HT1080 (cell line): ENCODE data around the gene SCT. TPM values are rescaled to one million over a fixed set of nuclear protein-coding genes. Genes with fewer than 3 reads are reported as not detected.

Experiments
- DNase-seq: peaks from one replicate; pipeline ENCODE4 v3.0.0-alpha.2; 2015; ENCODE audit warnings: low read depth
- total RNA-seq: library from RNA; depleted of rRNA; stranded (reverse); fragments of >200 nt; shearing (Covaris generic); gene quantifications from 2 replicates; pipeline ENCODE4 v1.2.3, GENCODE V29; 2014; rRNA removed

SCT gene
- total RNA-seq, 1 experiment from 2014 or later = not detected

DNA sequence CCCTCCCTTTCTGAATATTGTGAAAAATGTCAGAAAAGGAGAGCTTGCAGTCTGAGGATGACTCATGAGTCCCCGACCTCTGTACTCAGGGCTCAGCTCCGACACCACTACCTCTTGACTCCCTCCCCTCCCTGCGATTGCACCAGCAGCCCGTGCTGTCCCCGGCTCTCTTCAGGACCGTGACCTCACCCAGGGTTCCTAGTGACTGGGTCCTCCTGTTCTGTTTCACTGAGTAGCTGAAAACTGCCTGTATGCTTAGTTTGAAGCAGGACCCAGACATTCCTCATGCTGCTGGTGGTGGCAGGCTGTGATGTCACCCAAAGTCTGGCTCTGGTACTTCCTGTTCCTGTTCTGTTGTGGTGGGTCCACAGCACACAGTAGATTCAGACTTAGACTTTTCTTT lies 39.0 kb downstream of the SCT start:
- peak; percentile 53 for DNase-seq

DNA sequence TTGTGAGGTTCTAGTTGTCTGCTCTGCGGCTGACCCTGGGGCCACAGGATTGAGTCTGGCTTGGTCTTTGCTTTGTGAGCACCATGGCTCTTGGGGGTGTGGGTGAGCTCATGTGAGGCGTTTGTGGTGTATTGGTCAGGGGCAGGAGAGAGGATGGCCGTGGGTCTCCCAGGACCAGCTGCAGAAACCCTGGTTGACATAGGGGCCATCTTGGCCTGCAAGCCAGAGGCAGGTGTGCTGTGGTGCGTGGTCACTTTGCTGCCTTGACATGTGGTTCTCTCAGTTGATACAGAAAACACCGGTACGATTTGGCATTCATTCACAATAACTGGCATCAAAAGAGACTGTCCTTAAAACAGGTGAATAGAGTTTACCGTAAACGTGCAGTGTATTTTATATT lies 39.4 kb downstream of the SCT start:
- no peak for DNase-seq

DNA sequence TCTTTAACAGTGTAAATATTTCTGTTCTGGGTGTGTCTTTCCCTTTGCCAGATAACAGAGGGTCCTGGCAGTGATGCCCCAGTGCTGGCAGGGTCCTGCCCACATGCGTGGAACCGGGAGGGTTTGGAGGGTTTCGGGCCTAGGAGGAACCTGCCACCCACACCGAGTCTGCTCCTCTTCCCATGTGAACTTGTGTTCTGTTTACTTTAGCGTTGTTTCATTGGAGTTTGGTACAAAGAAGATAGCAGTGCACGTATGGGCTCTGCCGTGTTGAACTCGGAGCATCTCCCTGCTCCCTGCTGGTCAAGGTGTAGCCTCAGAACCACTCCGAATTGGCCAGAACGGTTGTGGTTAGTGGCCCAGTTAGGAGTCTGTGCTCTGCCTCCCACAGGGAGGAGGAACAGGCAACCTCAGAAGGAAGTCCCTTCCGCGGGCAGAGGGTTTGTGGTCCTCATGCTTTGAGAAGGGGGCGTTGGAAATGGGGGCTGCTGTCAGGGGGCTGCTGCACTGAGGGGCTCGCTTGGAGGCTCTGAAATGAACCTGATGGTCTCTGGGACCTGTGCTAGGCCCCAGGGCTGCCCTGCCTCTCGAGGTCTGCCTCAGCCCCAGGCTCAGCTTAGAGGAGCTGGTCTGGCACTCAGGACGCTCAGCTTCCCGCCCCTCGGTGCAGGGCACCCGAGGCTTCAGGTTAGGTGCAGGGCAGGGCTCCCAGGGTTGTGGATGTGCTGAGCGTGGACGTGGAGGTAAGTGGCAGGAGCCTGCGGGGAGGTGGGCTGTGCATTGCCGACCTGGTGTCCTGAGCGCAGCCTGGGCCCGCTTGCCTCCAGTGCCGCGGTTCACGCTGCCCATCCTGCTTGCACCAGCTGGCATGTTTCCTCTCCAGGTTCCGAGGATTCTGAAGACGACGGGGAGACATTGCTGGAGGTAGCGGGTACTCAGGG lies 40.3 kb downstream of the SCT start:
- DNase-seq = no peak

DNA sequence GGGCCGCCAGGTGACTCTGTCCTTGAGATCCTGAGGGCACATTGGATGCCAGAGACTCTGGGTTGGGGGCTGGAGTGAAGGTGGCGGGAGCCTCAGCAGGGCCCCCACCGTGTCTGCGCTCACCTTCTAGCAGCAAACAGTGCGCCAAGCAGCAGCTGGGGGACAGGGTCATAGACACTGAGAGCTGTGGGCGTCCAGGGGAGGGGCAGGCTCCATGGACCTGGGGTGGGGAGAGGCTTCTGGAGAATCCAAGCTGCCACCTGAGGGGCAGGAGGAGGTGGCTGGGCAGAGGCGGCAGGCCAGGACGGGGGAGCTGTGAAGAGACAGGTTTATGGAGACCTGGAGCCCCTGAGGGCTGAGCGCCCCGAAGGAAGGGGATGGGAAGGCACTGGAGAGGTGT lies 42.7 kb downstream of the SCT start:
- DNase-seq = no peak

DNA sequence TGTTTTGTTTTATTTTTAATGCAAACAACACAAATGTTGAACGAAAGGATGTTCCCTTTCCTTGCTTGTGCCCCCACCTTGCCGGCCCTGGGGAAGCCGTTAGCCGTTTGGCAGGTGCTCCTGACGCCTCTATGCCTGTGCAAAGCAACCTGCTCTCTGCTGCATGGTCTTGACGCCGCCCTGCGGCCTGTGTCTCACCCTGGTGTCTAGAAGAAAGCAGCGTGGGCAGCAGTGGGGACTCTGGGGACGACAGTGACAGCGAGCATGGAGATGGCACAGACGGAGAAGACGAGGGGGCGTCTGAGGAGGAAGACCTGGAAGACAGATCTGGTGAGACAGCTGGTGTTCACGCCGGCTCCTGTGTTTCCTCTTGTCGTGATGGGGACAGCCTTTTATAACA lies 45.2 kb downstream of the SCT start:
- DNase-seq = no peak

DNA sequence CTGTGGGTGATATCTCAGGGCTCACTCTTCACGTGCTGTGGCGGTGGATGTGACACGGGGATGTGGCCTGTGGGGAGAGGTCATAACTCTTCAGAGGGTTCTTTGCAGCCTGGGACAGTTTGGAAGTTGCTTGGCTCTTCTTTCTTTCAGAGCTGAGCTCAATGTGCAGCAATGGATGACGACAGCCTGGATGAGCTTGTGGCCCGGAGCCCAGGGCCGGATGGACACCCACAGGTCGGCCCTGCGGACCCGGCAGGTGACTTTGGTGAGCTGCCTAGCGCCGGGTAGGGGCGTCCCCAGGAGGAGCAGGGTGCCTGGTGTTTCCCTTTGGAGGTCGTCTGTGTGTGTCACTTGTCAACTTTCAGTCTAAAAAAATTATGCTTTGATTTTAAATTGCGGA lies 45.6 kb downstream of the SCT start:
- DNase-seq = no peak

DNA sequence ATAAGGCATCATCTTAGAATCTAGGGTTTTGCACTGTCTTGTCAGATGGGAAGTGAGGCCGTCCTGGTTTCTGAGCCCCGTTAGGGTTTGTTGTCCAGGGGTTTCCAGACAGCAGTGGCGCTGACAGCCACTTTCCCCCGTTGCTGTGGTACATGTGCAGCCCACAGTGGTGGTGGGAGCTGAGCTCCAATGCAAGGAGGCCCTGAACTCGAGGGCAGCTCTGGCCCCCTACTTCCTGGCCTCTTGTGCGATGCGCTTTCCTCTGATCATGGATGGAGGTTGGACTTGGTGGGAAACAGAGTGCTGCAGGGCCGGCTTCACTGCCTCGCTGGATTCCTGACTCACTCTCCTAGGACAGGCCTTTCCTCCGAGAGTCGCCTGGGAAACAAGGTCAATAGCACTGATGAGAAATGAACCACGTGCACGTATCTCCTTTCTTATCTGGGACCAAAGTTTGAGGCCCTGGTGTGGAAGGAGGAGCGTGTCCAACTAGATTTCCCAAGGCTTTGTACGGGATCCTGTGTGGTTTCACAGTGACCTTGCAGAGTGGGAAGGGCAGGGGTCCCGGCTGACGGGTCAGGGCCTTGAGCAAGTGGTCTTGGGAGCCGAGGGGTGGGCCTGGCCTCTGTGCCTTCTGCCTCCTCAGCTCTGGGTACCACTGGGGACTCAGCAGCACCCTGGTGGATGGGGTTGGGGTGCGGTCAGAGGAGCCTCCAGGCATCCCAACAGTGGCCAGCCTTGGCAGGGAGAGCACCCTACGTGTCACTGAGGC lies 47.0 kb downstream of the SCT start:
- DNase-seq = no peak

DNA sequence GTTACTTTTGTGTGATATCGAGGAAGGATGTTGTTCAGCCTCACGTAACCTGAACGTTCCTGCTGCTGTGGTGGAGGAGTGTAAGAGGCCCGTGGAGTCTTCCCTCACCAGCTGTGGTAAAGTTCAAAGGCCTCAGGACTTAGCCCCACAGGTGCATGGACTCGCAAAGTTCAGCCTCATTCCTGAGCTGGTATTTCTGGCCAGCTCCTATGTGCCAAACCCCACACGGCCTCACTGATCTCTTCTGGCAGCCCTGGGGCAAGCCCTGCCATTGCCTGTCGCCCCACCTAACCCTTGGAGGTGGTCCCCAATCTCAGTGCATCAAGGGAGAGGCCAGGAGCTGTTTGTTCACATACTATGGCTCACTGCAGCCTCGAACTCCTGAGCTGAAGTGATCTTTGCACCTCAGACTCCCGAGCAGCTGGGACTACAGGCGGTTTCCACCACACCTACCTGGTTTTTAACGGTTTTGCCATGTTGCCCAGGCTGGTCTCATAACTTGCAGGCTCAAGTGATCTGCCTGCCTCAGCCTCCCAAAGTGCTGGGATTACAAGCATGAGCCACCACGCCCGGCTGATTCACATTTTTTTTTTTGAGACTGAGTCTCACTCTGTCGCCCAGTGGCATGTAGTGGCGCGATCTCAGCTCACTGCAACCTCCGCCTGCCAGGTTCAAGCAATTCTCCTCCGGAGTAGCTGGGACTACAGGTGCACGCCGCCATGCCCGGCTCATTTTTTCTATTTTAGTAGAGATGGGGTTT lies 48.5 kb downstream of the SCT start:
- DNase-seq = no peak

DNA sequence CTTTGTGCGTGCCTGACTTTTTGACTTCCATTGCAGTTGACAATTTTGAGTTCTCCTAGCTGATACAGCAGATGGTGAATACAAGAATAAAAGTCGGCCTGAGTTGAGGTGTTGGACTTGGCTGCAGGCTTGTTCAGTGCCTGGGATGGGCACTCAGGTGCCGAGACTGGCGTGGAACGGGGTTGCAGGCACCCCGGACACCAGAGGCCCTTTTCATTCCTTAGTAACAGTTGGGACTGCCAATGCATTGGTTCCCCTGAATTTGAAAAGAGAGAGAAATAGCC lies 49.4 kb downstream of the SCT start:
- no peak for DNase-seq

DNA sequence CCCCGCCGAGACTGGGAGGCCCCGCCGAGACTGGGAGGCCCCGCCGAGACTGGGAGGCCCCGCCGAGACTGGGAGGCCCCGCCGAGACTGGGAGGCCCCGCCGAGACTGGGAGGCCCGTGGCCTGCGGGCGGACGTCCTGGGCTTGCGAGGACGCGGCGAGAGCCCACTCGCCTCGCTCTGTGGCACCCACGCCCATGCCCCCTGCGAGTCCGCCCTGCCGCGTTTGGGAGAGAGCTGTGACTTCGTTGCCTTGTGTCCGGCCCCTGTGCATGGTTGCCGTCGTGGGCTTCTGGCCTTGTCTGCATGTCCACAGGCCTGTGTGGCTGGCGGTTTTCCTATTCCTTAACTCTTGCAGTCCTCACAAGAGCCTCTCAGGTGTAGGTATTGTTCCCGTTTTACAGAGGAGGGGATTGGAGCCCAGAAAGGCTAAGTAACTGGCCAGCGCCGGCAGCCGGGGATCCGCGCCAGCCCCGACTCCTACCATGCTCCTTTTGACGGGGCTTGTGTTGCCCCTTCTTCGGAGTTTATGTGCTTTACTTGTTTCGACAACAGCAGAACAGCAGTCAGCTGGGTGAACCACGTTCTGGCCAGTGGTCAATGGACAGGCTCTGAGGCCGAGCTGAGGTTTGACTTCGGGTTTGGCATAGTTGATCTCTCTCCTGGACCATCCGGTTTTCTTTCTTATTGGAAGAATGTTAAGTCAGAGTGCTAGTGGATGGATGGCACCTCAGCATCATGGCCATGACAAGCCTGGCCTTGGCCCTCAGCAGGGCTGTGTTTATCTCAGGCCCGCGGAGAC lies 50.0 kb downstream of the SCT start:
- DNase-seq = no peak

Other genes starting within 250 kb of the SCT start
- gene PKP3, start 233.0 kb downstream of the SCT start, total RNA-seq = 12.0 and 13.1 TPM in 2 replicates
- 17.1 and 20.9 TPM in 2 replicates for gene SIGIRR, start 212.2 kb downstream of the SCT start, total RNA-seq
- gene ANO9, start 185.2 kb downstream of the SCT start, total RNA-seq = not detected in 2 replicates
- gene PTDSS2, start 176.9 kb downstream of the SCT start, total RNA-seq = 24.7 and 29.7 TPM in 2 replicates
- gene RNH1, start 119.9 kb downstream of the SCT start, total RNA-seq = 218 and 240 TPM in 2 replicates
- gene HRAS, start 91.6 kb downstream of the SCT start, total RNA-seq = 89.6 and 93.9 TPM in 2 replicates
- gene LRRC56, start 89.7 kb downstream of the SCT start, total RNA-seq = not detected in 2 replicates
- gene LMNTD2, start 66.4 kb downstream of the SCT start, total RNA-seq = 0.08 TPM in 1 of 2 replicates, not detected in the other
- 17.5 and 18.8 TPM in 2 replicates for gene RASSF7, start 66.2 kb downstream of the SCT start, total RNA-seq
- gene PHRF1, start 50.7 kb downstream of the SCT start, total RNA-seq = 37.0 and 40.5 TPM in 2 replicates
- not detected in 2 replicates for gene IRF7, start 11.2 kb downstream of the SCT start, total RNA-seq
- gene CDHR5, start 2.2 kb downstream of the SCT start, total RNA-seq = not detected in 2 replicates
- gene DRD4, start 10.1 kb upstream of the SCT start, total RNA-seq = 0.31 and 0.50 TPM in 2 replicates
- 64.5 and 75.0 TPM in 2 replicates for gene DEAF1, start 68.0 kb upstream of the SCT start, total RNA-seq
- gene TMEM80, start 68.6 kb upstream of the SCT start, total RNA-seq = 23.6 and 27.9 TPM in 2 replicates
- gene EPS8L2, start 79.0 kb upstream of the SCT start, total RNA-seq = 38.3 and 42.6 TPM in 2 replicates
- 235 and 266 TPM in 2 replicates for gene TALDO1, start 120.3 kb upstream of the SCT start, total RNA-seq
- 19.6 and 27.6 TPM in 2 replicates for gene GATD1, start 150.3 kb upstream of the SCT start, total RNA-seq
- 0.53 and 1.0 TPM in 2 replicates for gene CEND1, start 162.9 kb upstream of the SCT start, total RNA-seq
- gene SLC25A22, start 171.1 kb upstream of the SCT start, total RNA-seq = 33.9 and 47.5 TPM in 2 replicates
- gene PIDD1, start 178.1 kb upstream of the SCT start, total RNA-seq = 7.4 and 12.3 TPM in 2 replicates
- gene RPLP2, start 182.8 kb upstream of the SCT start, total RNA-seq = 1,130 and 1,145 TPM in 2 replicates
- gene PNPLA2, start 191.7 kb upstream of the SCT start, total RNA-seq = 18.1 and 39.0 TPM in 2 replicates
- gene CRACR2B, start 200.7 kb upstream of the SCT start, total RNA-seq = not detected in 2 replicates
- 483 and 506 TPM in 2 replicates for gene CD151, start 205.8 kb upstream of the SCT start, total RNA-seq
- 537 and 672 TPM in 2 replicates for gene POLR2L, start 215.3 kb upstream of the SCT start, total RNA-seq
- gene TSPAN4, start 215.7 kb upstream of the SCT start, total RNA-seq = 178 and 205 TPM in 2 replicates